Kidney epithelial cell (primary cell): ENCODE results near the gene CCDC92B. TPM values are rescaled to one million over a fixed set of nuclear protein-coding genes. Genes with fewer than 3 reads are reported as not detected.
A peak's percentile ranks its signal among the peaks of the same experiment; 100 is the strongest.

Source experiments
- DNase-seq: peaks from one replicate; pipeline ENCODE4 v3.0.0-alpha.2; 2010; ENCODE audit warnings: low read depth
- H3K27me3 ChIP-seq: 2 replicates; pipeline ENCODE4 v1.6.0; 2011; ENCODE audit warnings: low read length; ENCODE audit not compliant: control insufficient read depth, insufficient read depth
- H3K36me3 ChIP-seq: 2 replicates; pipeline ENCODE4 v1.5.1; 2011; ENCODE audit warnings: low read length; ENCODE audit not compliant: control insufficient read depth, insufficient read depth
- H3K4me3 ChIP-seq: 2 replicates; pipeline ENCODE4 v1.5.1; 2011; ENCODE audit warnings: low read depth, mild to moderate bottlenecking, control low read depth, low read length
- CTCF ChIP-seq: IDR thresholded peaks from 2 replicates; pipeline ENCODE4 v1.5.1; 2011; ENCODE audit warnings: mild to moderate bottlenecking, moderate library complexity, low read length, control low read depth, inconsistent platforms; ENCODE audit not compliant: insufficient read depth, poor library complexity, severe bottlenecking
- total RNA-seq: library from RNA; depleted of rRNA; stranded (reverse); fragments of >200 nt; gene quantifications from 2 replicates; pipeline ENCODE4 v1.2.3, GENCODE V29; 2015

CCDC92B gene
- total RNA-seq, 1 donor from 2014 or later, result not detected

GRCh38 chr17:2736956-2737355 lies 12.5 kb downstream of the CCDC92B start:
- peaks cover 3% of the 10 kb centered on the region for H3K27me3 ChIP-seq
- no peak for TF ChIP-seq CTCF
- no peak for DNase-seq
- no peaks in the 10 kb centered on the region for H3K36me3 ChIP-seq
- H3K4me3 ChIP-seq, result no peak overlapping the region

- H3K27me3 ChIP-seq, result peaks cover 10% of the 10 kb centered on the region
- H3K4me3 ChIP-seq, result no peak overlapping the region
- H3K36me3 ChIP-seq, result no peaks in the 10 kb centered on the region
- no peak for TF ChIP-seq CTCF
- DNase-seq, result no peak
Observed at GRCh38 chr17:2735896-2736295, 13.6 kb downstream of the CCDC92B start.

GRCh38 chr17:2734939-2735338 lies 14.5 kb downstream of the CCDC92B start:
- DNase-seq, result no peak
- no peak for TF ChIP-seq CTCF
- Histone ChIP-seq H3K27me3 (peaks cover 18% of the 10 kb centered on the region), H3K36me3 (no peaks in the 10 kb centered on the region), H3K4me3 (no peak overlapping the region)

- Histone ChIP-seq H3K4me3 (no peak overlapping the region), H3K27me3 (peaks cover 21% of the 10 kb centered on the region), H3K36me3 (no peaks in the 10 kb centered on the region)
- no peak for DNase-seq
- no peak for TF ChIP-seq CTCF
Observed at GRCh38 chr17:2731807-2732206, 17.6 kb downstream of the CCDC92B start.

GRCh38 chr17:2730764-2731353 lies 18.6 kb downstream of the CCDC92B start:
- Histone ChIP-seq H3K27me3 (peaks cover 21% of the 10 kb centered on the region), H3K36me3 (no peaks in the 10 kb centered on the region), H3K4me3 (no peak overlapping the region)
- DNase-seq, result no peak
- no peak for TF ChIP-seq CTCF

GRCh38 chr17:2724784-2725164 lies 24.7 kb downstream of the CCDC92B start:
- Histone ChIP-seq H3K27me3 (peaks cover 37% of the 10 kb centered on the region), H3K4me3 (peak overlapping the region; percentile 11), H3K36me3 (no peaks in the 10 kb centered on the region)
- DNase-seq, result no peak
- TF ChIP-seq CTCF, result no peak
